GM18870 (cell line): ENCODE results near the gene NHERF2.
"Not testable (repeated sequence)": the region's sequence is repeated elsewhere in the genome, so short reads cannot be mapped to it uniquely, and the experiment has no call there.

Source experiments
- ATAC-seq: cut with Tn5 transposase; IDR thresholded peaks from one replicate; pipeline ENCODE4 v1.9.1; 2021; ENCODE audit warnings: moderate library complexity; ENCODE audit not compliant: unreplicated experiment

Gene NHERF2

GRCh38 chr16:2005646-2006045 lies 21.1 kb upstream of the NHERF2 start:
- ATAC-seq, result no peak

GRCh38 chr16:2006317-2006716 lies 20.4 kb upstream of the NHERF2 start:
- ATAC-seq, result no peak

GRCh38 chr16:2007081-2007836 lies 19.4 kb upstream of the NHERF2 start:
- no peak for ATAC-seq

- ATAC-seq, result no peak
These were observed 18.6 kb upstream of the NHERF2 start for GRCh38 chr16:2008009-2008526.

- no peak for ATAC-seq
These were observed 18.0 kb upstream of the NHERF2 start for GRCh38 chr16:2008631-2009163.

- no peak for ATAC-seq
These were observed 17.5 kb upstream of the NHERF2 start for GRCh38 chr16:2009164-2009711.

- ATAC-seq, result no peak
These were observed 16.8 kb upstream of the NHERF2 start, which contains the start of gene ZNF598 for GRCh38 chr16:2009791-2010510. TSS of gene ZNF598 (minus strand) at chr16:2009821.

GRCh38 chr16:2011726-2012125 lies 15.0 kb upstream of the NHERF2 start:
- ATAC-seq, result not testable (repeated sequence)

- ATAC-seq, result no peak
These were observed 13.2 kb upstream of the NHERF2 start for GRCh38 chr16:2013527-2013926.

GRCh38 chr16:2015117-2015946 lies 11.4 kb upstream of the NHERF2 start:
- no peak for ATAC-seq

GRCh38 chr16:2015947-2016208 lies 10.8 kb upstream of the NHERF2 start:
- no peak for ATAC-seq

- no peak for ATAC-seq
These were observed 10.2 kb upstream of the NHERF2 start for GRCh38 chr16:2016407-2016922.

GRCh38 chr16:2019518-2019920 lies 7.2 kb upstream of the NHERF2 start, which contains the start of gene NPW:
TSS of gene NPW (plus strand) at chr16:2019785.
- ATAC-seq, result no peak

GRCh38 chr16:2019921-2020831 lies 6.5 kb upstream of the NHERF2 start:
- ATAC-seq, result no peak

GRCh38 chr16:2022723-2023091 lies 4.0 kb upstream of the NHERF2 start:
- ATAC-seq, result no peak

- peak; percentile 50 for ATAC-seq
These were observed 3.3 kb upstream of the NHERF2 start for GRCh38 chr16:2023092-2024031.

GRCh38 chr16:2024032-2024420 lies 2.7 kb upstream of the NHERF2 start:
- ATAC-seq, result no peak

GRCh38 chr16:2025251-2025650 lies 1.5 kb upstream of the NHERF2 start:
- no peak for ATAC-seq
